ENCODE measurements around the gene GALNT1. TPM values are rescaled to one million over a fixed set of nuclear protein-coding genes. Genes with fewer than 3 reads are reported as not detected.

Gene GALNT1
- total and polyA plus RNA-seq, 10 of the 15 experiments (the other 5 are each of a cell fraction or from before 2014, with no cell fraction given) = 8.0 to 53.7 (median 29.9) TPM

GRCh38 chr18:35609236-35609635, 27.7 kb downstream of the GALNT1 start (continued):
- TF ChIP-seq NKRF (conservative IDR thresholded peaks at IDR 0.05) (no peak), RELA (IDR thresholded peaks at IDR 0.05; ENCODE audit: borderline replicate concordance, partially characterized antibody) (no peak), MYC (IDR thresholded peaks at IDR 0.05; ENCODE audit: insufficient read depth, insufficient read length, insufficient replicate concordance, low read length, severe bottlenecking) (no peak)

- no peaks in the 10 kb centered on the region for H4K20me1 ChIP-seq (ENCODE audit: control insufficient read depth, insufficient read depth)
- ChIA-PET SMC1A (ENCODE audit: uncharacterized antibody, unreplicated experiment) (interaction anchor here (2.2 kb wide), 1 partner anchor 27 kb away, joined by 7 read pairs; no protein-coding TSS in a partner anchor), POLR2A (interaction anchor here (1.0 kb wide), 1 partner anchor 11 kb away, joined by 3 read pairs; no protein-coding TSS in a partner anchor), CTCF (no interaction called here), RAD21 (ENCODE audit: unreplicated experiment) (no interaction called here)
- intact Hi-C loops (cut with micrococcal nuclease; ENCODE audit: unreplicated experiment) (loop anchor here (10.0 kb wide), 1 partner anchor 565 kb away; the partner anchor contains the start of gene MAPRE2), in situ Hi-C loops (cut with MboI) (no loop called here)
- H3K4me1 ChIP-seq (ENCODE audit: control insufficient read depth, insufficient read depth, low read length) = no peaks in the 10 kb centered on the region
- DNase-seq (ENCODE audit: low read depth, low spot score) (no peak), ATAC-seq (no peak), FAIRE-seq (no peak)
- no peak overlapping the region for H3K4me2 ChIP-seq (ENCODE audit: control insufficient read depth, insufficient read depth)
- BruUV-seq (replicated peaks) = no TSS peak
- peaks cover 3% of the 10 kb centered on the region for H3K79me2 ChIP-seq (ENCODE audit: control insufficient read depth, insufficient read depth, low read length)
- TF ChIP-seq MTA2 (IDR thresholded peaks at IDR 0.05; ENCODE audit: low read depth) = no peak
- TF ChIP-seq ZNF384 (IDR thresholded peaks at IDR 0.05; ENCODE audit: borderline replicate concordance, low read depth, low read length) = no peak
- TF ChIP-seq PBX3 (IDR thresholded peaks at IDR 0.05; ENCODE audit: insufficient replicate concordance, low read depth, low read length) = no peak
- no peak for TF ChIP-seq IRF3 (IDR thresholded peaks at IDR 0.05)
- no peak for TF ChIP-seq CUX1 (IDR thresholded peaks at IDR 0.05; ENCODE audit: insufficient replicate concordance, low read depth, low read length)
- 100% methylated on average over 3 of the region's 3 CpGs for WGBS (ENCODE audit: insufficient coverage, insufficient replicate concordance, low lambda C conversion rate, missing lambda C conversion rate)
- H3K9ac ChIP-seq (ENCODE audit: control insufficient read depth, insufficient read depth, low read length) = no peak overlapping the region
- no peak overlapping the region for H3K4me3 ChIP-seq
- H2AFZ ChIP-seq (ENCODE audit: control insufficient read depth, low read depth, low read length) = no peak overlapping the region
- no peaks in the 10 kb centered on the region for H3K36me3 ChIP-seq (ENCODE audit: control insufficient read depth in 2 of 2, insufficient read depth in 2 of 2, low read length in 1 of 2)
- no peaks in the 10 kb centered on the region; the same call in 2 of the 3 replicates for H3K9me3 ChIP-seq (replicated peaks; ENCODE audit: control insufficient read depth, insufficient read depth, low read length)
- no peak overlapping the region for H3K27ac ChIP-seq (ENCODE audit: control insufficient read depth, insufficient read depth)
- H3K27me3 ChIP-seq (replicated peaks in 1 of 2; ENCODE audit: control insufficient read depth in 2 of 2, insufficient read depth in 2 of 2, low read length in 1 of 2) = no peaks in the 10 kb centered on the region
Measured at GRCh38 chr18:35610089-35610488, 28.5 kb downstream of the GALNT1 start.
